Neural crest cell (in vitro differentiated cells): ENCODE measurements around the gene PLCH1. TPM values are rescaled to one million over a fixed set of nuclear protein-coding genes. Genes with fewer than 3 reads are reported as not detected.

Experiments used
- DNase-seq: peaks from one replicate; pipeline ENCODE4 v3.0.0; 2021; ENCODE audit warnings: low read depth, mixed read lengths, low spot score
- H3K27ac Mint-ChIP-seq: one replicate; pipeline ENCODE4 v1.8.0; 2021; ENCODE audit warnings: mild to moderate bottlenecking, mixed read lengths; ENCODE audit not compliant: unreplicated experiment
- H3K27me3 Mint-ChIP-seq: 2 replicates; pipeline ENCODE4 v1.8.0; 2021; ENCODE audit warnings: low read depth, mild to moderate bottlenecking, mixed read lengths
- H3K36me3 Mint-ChIP-seq: 2 replicates; pipeline ENCODE4 v1.8.0; 2021; ENCODE audit warnings: low read depth, mild to moderate bottlenecking, mixed read lengths
- H3K4me1 Mint-ChIP-seq: 2 replicates; pipeline ENCODE4 v1.8.0; 2021; ENCODE audit warnings: mixed read lengths
- H3K4me3 Mint-ChIP-seq: one replicate; pipeline ENCODE4 v1.8.0; 2021; ENCODE audit warnings: mild to moderate bottlenecking, mixed read lengths
- H3K9me3 Mint-ChIP-seq: 2 replicates; pipeline ENCODE4 v1.8.0; 2021; ENCODE audit warnings: mixed read lengths
- CTCF ChIP-seq: fragments of 200-600 bp; sonication (generic); conservative IDR thresholded peaks from 2 replicates; pipeline ENCODE4 v1.5.0; 2021; ENCODE audit warnings: antibody characterized with exemption, mild to moderate bottlenecking
- total RNA-seq: library from RNA; stranded (reverse); gene quantifications from 2 replicates; pipeline ENCODE4 v1.2.1, GENCODE V29; 2021

The PLCH1 gene
- total RNA-seq, 1 donor from 2014 or later: 22.4 TPM

GRCh38 chr3:155604126-155604525 lies 140.7 kb downstream of the PLCH1 start:
- peaks cover 47% of the 10 kb centered on the region for H3K4me1 Mint-ChIP-seq
- no peak overlapping the region for H3K4me3 Mint-ChIP-seq
- no peak for DNase-seq
- peaks cover 11% of the 10 kb centered on the region for H3K27me3 Mint-ChIP-seq
- TF ChIP-seq CTCF: no peak
- peaks cover 4% of the 10 kb centered on the region for H3K9me3 Mint-ChIP-seq
- peaks cover 4% of the 10 kb centered on the region for H3K36me3 Mint-ChIP-seq
- H3K27ac Mint-ChIP-seq: no peak overlapping the region

- DNase-seq: no peak
- no peak overlapping the region for H3K4me3 Mint-ChIP-seq
- H3K4me1 Mint-ChIP-seq: peaks cover 39% of the 10 kb centered on the region
- peaks cover 11% of the 10 kb centered on the region for H3K27me3 Mint-ChIP-seq
- no peaks in the 10 kb centered on the region for H3K36me3 Mint-ChIP-seq
- no peaks in the 10 kb centered on the region for H3K9me3 Mint-ChIP-seq
- TF ChIP-seq CTCF: no peak
- H3K27ac Mint-ChIP-seq: no peak overlapping the region
Measured at GRCh38 chr3:155603302-155603701, 141.6 kb downstream of the PLCH1 start.

GRCh38 chr3:155602307-155602706 lies 142.6 kb downstream of the PLCH1 start:
- Mint-ChIP-seq H3K36me3 (no peaks in the 10 kb centered on the region), H3K4me1 (peaks cover 33% of the 10 kb centered on the region), H3K27me3 (peaks cover 11% of the 10 kb centered on the region), H3K4me3 (no peak overlapping the region), H3K27ac (no peak overlapping the region), H3K9me3 (no peaks in the 10 kb centered on the region)
- no peak for TF ChIP-seq CTCF
- no peak for DNase-seq

DNA sequence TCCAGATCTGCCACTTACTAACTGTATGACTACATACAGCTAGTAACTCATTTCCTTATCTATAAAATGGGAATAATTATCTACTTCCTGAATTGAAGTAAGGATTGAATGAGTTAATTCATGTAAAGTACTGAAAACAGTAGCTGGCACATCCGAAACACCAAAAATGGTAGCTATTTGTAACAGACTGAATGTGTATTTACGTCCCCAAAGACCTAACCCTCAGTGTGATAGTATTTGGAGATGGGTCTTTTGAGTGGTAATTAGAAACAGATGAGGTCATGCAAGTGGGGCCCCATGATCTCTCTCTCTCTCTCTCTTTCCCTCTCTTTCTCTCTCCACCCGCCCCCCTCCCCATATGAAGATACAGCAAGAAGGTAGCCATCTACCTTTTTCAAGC lies 146.2 kb downstream of the PLCH1 start:
- Mint-ChIP-seq H3K36me3 (no peaks in the 10 kb centered on the region), H3K27ac (no peak overlapping the region), H3K9me3 (no peaks in the 10 kb centered on the region), H3K4me3 (no peak overlapping the region), H3K27me3 (peaks cover 8% of the 10 kb centered on the region), H3K4me1 (peaks cover 6% of the 10 kb centered on the region)
- DNase-seq: no peak
- TF ChIP-seq CTCF: no peak

- H3K27me3 Mint-ChIP-seq: peaks cover 3% of the 10 kb centered on the region
- no peaks in the 10 kb centered on the region for H3K4me1 Mint-ChIP-seq
- H3K36me3 Mint-ChIP-seq: no peaks in the 10 kb centered on the region
- no peak overlapping the region for H3K4me3 Mint-ChIP-seq
- no peak overlapping the region for H3K27ac Mint-ChIP-seq
- no peak for DNase-seq
- no peaks in the 10 kb centered on the region for H3K9me3 Mint-ChIP-seq
- no peak for TF ChIP-seq CTCF
Measured at GRCh38 chr3:155596615-155597014, 148.3 kb downstream of the PLCH1 start.

GRCh38 chr3:155595371-155595770 lies 149.5 kb downstream of the PLCH1 start:
- no peaks in the 10 kb centered on the region for H3K9me3 Mint-ChIP-seq
- H3K36me3 Mint-ChIP-seq: peaks cover 2% of the 10 kb centered on the region
- peaks cover 3% of the 10 kb centered on the region for H3K27me3 Mint-ChIP-seq
- DNase-seq: no peak
- no peak for TF ChIP-seq CTCF
- H3K4me3 Mint-ChIP-seq: no peak overlapping the region
- H3K27ac Mint-ChIP-seq: no peak overlapping the region
- H3K4me1 Mint-ChIP-seq: no peaks in the 10 kb centered on the region
